ENCODE data around the gene OXNAD1. TPM values are rescaled to one million over a fixed set of nuclear protein-coding genes. Genes with fewer than 3 reads are reported as not detected.

The OXNAD1 gene
- total RNA-seq, 1 donor from 2014 or later = 18.5 TPM

GRCh38 chr3:16319723-16320122, 54.7 kb downstream of the OXNAD1 start:
- no peaks in the 10 kb centered on the region for H3K4me1 Mint-ChIP-seq (ENCODE audit: low read depth)
- H3K36me3 Mint-ChIP-seq (ENCODE audit: insufficient read depth) = peaks cover 1% of the 10 kb centered on the region
- no peak overlapping the region for H3K4me3 Mint-ChIP-seq (ENCODE audit: low read depth)
- DNase-seq (ENCODE audit: low spot score, unreplicated experiment) = no peak
- H3K27ac Mint-ChIP-seq = no peak overlapping the region
- TF ChIP-seq, protein P1, sequence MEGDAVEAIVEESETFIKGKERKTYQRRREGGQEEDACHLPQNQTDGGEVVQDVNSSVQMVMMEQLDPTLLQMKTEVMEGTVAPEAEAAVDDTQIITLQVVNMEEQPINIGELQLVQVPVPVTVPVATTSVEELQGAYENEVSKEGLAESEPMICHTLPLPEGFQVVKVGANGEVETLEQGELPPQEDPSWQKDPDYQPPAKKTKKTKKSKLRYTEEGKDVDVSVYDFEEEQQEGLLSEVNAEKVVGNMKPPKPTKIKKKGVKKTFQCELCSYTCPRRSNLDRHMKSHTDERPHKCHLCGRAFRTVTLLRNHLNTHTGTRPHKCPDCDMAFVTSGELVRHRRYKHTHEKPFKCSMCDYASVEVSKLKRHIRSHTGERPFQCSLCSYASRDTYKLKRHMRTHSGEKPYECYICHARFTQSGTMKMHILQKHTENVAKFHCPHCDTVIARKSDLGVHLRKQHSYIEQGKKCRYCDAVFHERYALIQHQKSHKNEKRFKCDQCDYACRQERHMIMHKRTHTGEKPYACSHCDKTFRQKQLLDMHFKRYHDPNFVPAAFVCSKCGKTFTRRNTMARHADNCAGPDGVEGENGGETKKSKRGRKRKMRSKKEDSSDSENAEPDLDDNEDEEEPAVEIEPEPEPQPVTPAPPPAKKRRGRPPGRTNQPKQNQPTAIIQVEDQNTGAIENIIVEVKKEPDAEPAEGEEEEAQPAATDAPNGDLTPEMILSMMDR (IDR thresholded peaks at IDR 0.05; ENCODE audit: unreplicated experiment) = peak; percentile 1
- H3K27me3 Mint-ChIP-seq = no peaks in the 10 kb centered on the region
- H3K9me3 Mint-ChIP-seq (ENCODE audit: low read depth) = no peaks in the 10 kb centered on the region

GRCh38 chr3:16320711-16321110, 55.7 kb downstream of the OXNAD1 start:
- Mint-ChIP-seq H3K27ac (no peak overlapping the region), H3K27me3 (no peaks in the 10 kb centered on the region), H3K36me3 (ENCODE audit: insufficient read depth) (peaks cover 1% of the 10 kb centered on the region), H3K9me3 (ENCODE audit: low read depth) (no peaks in the 10 kb centered on the region), H3K4me3 (ENCODE audit: low read depth) (no peak overlapping the region), H3K4me1 (ENCODE audit: low read depth) (no peaks in the 10 kb centered on the region)
- TF ChIP-seq, protein P1 (IDR thresholded peaks at IDR 0.05; ENCODE audit: unreplicated experiment) = no peak
- no peak for DNase-seq (ENCODE audit: low spot score, unreplicated experiment)

DNA sequence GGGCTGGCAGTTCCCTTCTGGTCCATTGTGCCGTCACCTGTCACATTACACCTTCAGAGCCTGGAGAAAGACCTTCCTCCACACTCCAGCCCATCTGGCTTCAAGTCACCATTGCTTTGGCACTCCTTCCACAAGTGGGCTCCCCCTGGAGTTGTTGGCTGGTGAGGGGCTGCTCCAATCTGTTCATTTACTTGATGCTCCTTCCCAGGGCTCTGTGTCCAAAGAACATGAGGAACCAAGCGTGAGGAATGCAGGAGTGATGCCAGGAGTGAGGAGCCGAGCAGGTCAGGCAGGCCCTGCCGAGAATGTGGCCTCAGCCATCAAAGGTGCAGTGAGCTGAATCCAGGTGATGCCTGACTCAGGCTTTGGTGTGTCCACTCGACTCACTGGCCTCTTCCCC, 57.2 kb downstream of the OXNAD1 start:
- H3K4me1 Mint-ChIP-seq (ENCODE audit: low read depth) = no peaks in the 10 kb centered on the region
- no peaks in the 10 kb centered on the region for H3K27me3 Mint-ChIP-seq
- H3K4me3 Mint-ChIP-seq (ENCODE audit: low read depth) = no peak overlapping the region
- no peaks in the 10 kb centered on the region for H3K9me3 Mint-ChIP-seq (ENCODE audit: low read depth)
- TF ChIP-seq, protein P1 (IDR thresholded peaks at IDR 0.05; ENCODE audit: unreplicated experiment) = no peak
- H3K27ac Mint-ChIP-seq = no peak overlapping the region
- DNase-seq (ENCODE audit: low spot score, unreplicated experiment) = no peak
- no peaks in the 10 kb centered on the region for H3K36me3 Mint-ChIP-seq (ENCODE audit: insufficient read depth)

DNA sequence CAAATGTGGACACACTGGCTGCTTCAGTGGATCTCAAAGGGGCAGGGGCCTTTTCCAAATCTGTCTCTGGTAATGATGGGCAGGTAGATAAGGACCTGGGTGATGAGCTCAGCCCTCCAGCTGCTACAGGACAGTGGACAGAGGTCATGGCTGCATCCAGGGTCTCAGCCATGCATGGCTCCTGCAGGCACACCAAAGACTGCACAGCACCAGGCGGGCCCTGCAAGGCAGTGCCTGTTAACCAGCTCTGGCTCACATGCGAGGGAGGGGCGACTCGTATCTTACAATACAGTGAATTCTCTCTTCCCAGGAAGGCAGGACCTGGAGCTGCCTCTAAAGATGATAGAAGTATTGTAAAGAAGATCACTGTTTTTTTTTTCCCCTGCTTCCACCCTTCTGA, 58.7 kb downstream of the OXNAD1 start:
- no peaks in the 10 kb centered on the region for H3K27me3 Mint-ChIP-seq
- TF ChIP-seq, protein P1 (IDR thresholded peaks at IDR 0.05; ENCODE audit: unreplicated experiment) = no peak
- no peaks in the 10 kb centered on the region for H3K4me1 Mint-ChIP-seq (ENCODE audit: low read depth)
- H3K4me3 Mint-ChIP-seq (ENCODE audit: low read depth) = no peak overlapping the region
- H3K36me3 Mint-ChIP-seq (ENCODE audit: insufficient read depth) = no peaks in the 10 kb centered on the region
- DNase-seq (ENCODE audit: low spot score, unreplicated experiment) = no peak
- H3K27ac Mint-ChIP-seq = no peak overlapping the region
- no peaks in the 10 kb centered on the region for H3K9me3 Mint-ChIP-seq (ENCODE audit: low read depth)

- Mint-ChIP-seq H3K36me3 (ENCODE audit: insufficient read depth) (peaks cover 6% of the 10 kb centered on the region), H3K4me1 (ENCODE audit: low read depth) (peaks cover 11% of the 10 kb centered on the region), H3K27me3 (no peaks in the 10 kb centered on the region), H3K27ac (no peak overlapping the region), H3K4me3 (ENCODE audit: low read depth) (no peak overlapping the region), H3K9me3 (ENCODE audit: low read depth) (no peaks in the 10 kb centered on the region)
- TF ChIP-seq, protein P1 (IDR thresholded peaks at IDR 0.05; ENCODE audit: unreplicated experiment) = no peak
- DNase-seq (ENCODE audit: low spot score, unreplicated experiment) = no peak
Measured at GRCh38 chr3:16325850-16326249, 60.8 kb downstream of the OXNAD1 start.
